Right renal cortex interstitium (tissue), 3 donors: ENCODE measurements around the gene PUM1. TPM values are rescaled to one million over a fixed set of nuclear protein-coding genes. Genes with fewer than 3 reads are reported as not detected.
"Not testable (repeated sequence)": the region's sequence is repeated elsewhere in the genome, so short reads cannot be mapped to it uniquely, and the experiment has no call there.

ENCODE experiments used
- DNase-seq, 3 donors: peaks; one replicate each; pipeline ENCODE4 v3.0.0-alpha.2; 2013; ENCODE audit warnings: low read depth in 3 of 3, low spot score in 2 of 3
- polyA plus RNA-seq, 3 donors: library from polyadenylated mRNA; unstranded; fragments of 120-200 nt; gene quantifications; one replicate each; pipeline ENCODE4 v1.2.1, GENCODE V29; 2013; ENCODE audit not compliant: insufficient read length in 3 of 3

The PUM1 gene
- polyA plus RNA-seq, 3 donors: 132 to 140 (median 137) TPM

- DNase-seq: not testable (repeated sequence)
Observed at GRCh38 chr1:30935758-30936157, 129.8 kb downstream of the PUM1 start.

- no peak for DNase-seq
Observed at GRCh38 chr1:30934613-30935012, 130.9 kb downstream of the PUM1 start.

- DNase-seq: no peak
Observed at GRCh38 chr1:30933874-30934252, 131.7 kb downstream of the PUM1 start.

- no peak for DNase-seq
Observed at GRCh38 chr1:30930631-30931173, 134.8 kb downstream of the PUM1 start.

- no peak for DNase-seq
Observed at GRCh38 chr1:30929944-30930525, 135.5 kb downstream of the PUM1 start.

GRCh38 chr1:30929135-30929889, 136.2 kb downstream of the PUM1 start:
- DNase-seq: no peak

GRCh38 chr1:30928789-30929134, 136.8 kb downstream of the PUM1 start:
- no peak for DNase-seq

- DNase-seq: no peak
Observed at GRCh38 chr1:30928171-30928570, 137.3 kb downstream of the PUM1 start.

GRCh38 chr1:30927448-30927847, 138.1 kb downstream of the PUM1 start:
- DNase-seq: no peak

- DNase-seq: no peak
Observed at GRCh38 chr1:30923597-30923996, 141.9 kb downstream of the PUM1 start.

- DNase-seq: no peak
Observed at GRCh38 chr1:30920827-30921226, 144.7 kb downstream of the PUM1 start.

- DNase-seq: no peak
Observed at GRCh38 chr1:30919025-30919881, 146.3 kb downstream of the PUM1 start.

GRCh38 chr1:30916296-30916695, 149.2 kb downstream of the PUM1 start:
- no peak for DNase-seq

GRCh38 chr1:30915491-30916230, 149.9 kb downstream of the PUM1 start:
- DNase-seq: no peak

GRCh38 chr1:30914931-30915330, 150.6 kb downstream of the PUM1 start:
- no peak for DNase-seq

- DNase-seq: no peak
Observed at GRCh38 chr1:30914587-30914922, 151.0 kb downstream of the PUM1 start.

GRCh38 chr1:30912913-30913652, 152.4 kb downstream of the PUM1 start:
- DNase-seq: no peak

GRCh38 chr1:30912224-30912623, 153.3 kb downstream of the PUM1 start:
- no peak for DNase-seq

GRCh38 chr1:30911059-30911954, 154.2 kb downstream of the PUM1 start:
- peak in 2 of 3 donors; percentile 67 to 74 for DNase-seq
